GM19397 (cell line): ENCODE results near the gene DGKG.
A peak's percentile ranks its signal among the peaks of the same experiment; 100 is the strongest.

Experiments
- ATAC-seq: cut with Tn5 transposase; IDR thresholded peaks from one replicate; pipeline ENCODE4 v1.9.1; 2021; ENCODE audit warnings: mild to moderate bottlenecking, moderate library complexity; ENCODE audit not compliant: unreplicated experiment

The DGKG gene

GRCh38 chr3:186118692-186119091 lies 243.3 kb downstream of the DGKG start:
- no peak for ATAC-seq

GRCh38 chr3:186117521-186118134 lies 244.4 kb downstream of the DGKG start:
- ATAC-seq = no peak

- no peak for ATAC-seq
These were observed 246.6 kb downstream of the DGKG start for GRCh38 chr3:186115239-186115996.

- no peak for ATAC-seq
These were observed 250.8 kb downstream of the DGKG start for GRCh38 chr3:186110975-186111974.

- ATAC-seq = no peak
These were observed 251.9 kb downstream of the DGKG start for GRCh38 chr3:186109897-186110803.

- peak; percentile 96 for ATAC-seq
These were observed 252.8 kb downstream of the DGKG start, which contains the start of gene ETV5 for GRCh38 chr3:186108941-186109865. Gene ETV5, minus strand, starts transcription at chr3:186109089. Its CDS starts 3,221 bp downstream, at chr3:186105868.

GRCh38 chr3:186108106-186108940 lies 253.7 kb downstream of the DGKG start:
- ATAC-seq = no peak

- no peak for ATAC-seq
These were observed 254.6 kb downstream of the DGKG start for GRCh38 chr3:186107215-186108105.

GRCh38 chr3:186105543-186105942 lies 256.5 kb downstream of the DGKG start:
- no peak for ATAC-seq

- ATAC-seq = no peak
These were observed 259.3 kb downstream of the DGKG start for GRCh38 chr3:186102687-186103086.

GRCh38 chr3:186100398-186100797 lies 261.6 kb downstream of the DGKG start:
- ATAC-seq = no peak

- ATAC-seq = no peak
These were observed 262.9 kb downstream of the DGKG start for GRCh38 chr3:186099178-186099577.

- no peak for ATAC-seq
These were observed 263.3 kb downstream of the DGKG start for GRCh38 chr3:186098740-186099139.

- ATAC-seq = peak; percentile 50
These were observed 264.2 kb downstream of the DGKG start for GRCh38 chr3:186097663-186098451.

GRCh38 chr3:186097317-186097662 lies 264.7 kb downstream of the DGKG start:
- no peak for ATAC-seq
